DMS153 treated with DMSO at 0.1 percent for 48 hours (cell line): Measurements from ENCODE around the gene RAB3IL1.

Experiments
- DNase-seq: peaks from one replicate; lab custom pipeline; 2025; ENCODE audit not compliant: unreplicated experiment; lab: John Stamatoyannopoulos, UW

RAB3IL1 gene

GRCh38 chr11:61847914-61848581 is 69.3 kb downstream of the RAB3IL1 start:
- DNase-seq, result no peak
